Measurements from ENCODE around the gene FIG4.
"Not testable (repeated sequence)": the region's sequence is repeated elsewhere in the genome, so short reads cannot be mapped to it uniquely, and the experiment has no call there.

Gene FIG4

GRCh38 chr6:109854541-109855308 is 163.6 kb downstream of the FIG4 start:
- H3K36me3 ChIP-seq (replicated peaks in 1 of 2; ENCODE audit: control insufficient read depth in 2 of 2, insufficient read depth in 2 of 2, low read length in 2 of 2): no peaks in the 10 kb centered on the region
- H2BK15ac ChIP-seq (ENCODE audit: low read length): no peak overlapping the region
- peaks cover 0 to 10% (median 0%) of the 10 kb centered on the region in 3 experiments for H3K27me3 ChIP-seq (ENCODE audit: control insufficient read depth in 3 of 3, insufficient read depth in 3 of 3, low read depth in 1 of 3, low read length in 3 of 3)
- no peak overlapping the region for H3K27ac ChIP-seq (replicated peaks; ENCODE audit: low read length)
- no peak overlapping the region for H2AFZ ChIP-seq (ENCODE audit: low read length)
- no CpG with 5 or more reads among the region's 8 CpGs for WGBS, 2 donors (ENCODE audit: extremely low coverage in 2 of 2, insufficient read length in 2 of 2, insufficient replicate concordance in 1 of 2)
- no peak overlapping the region for H2BK12ac ChIP-seq (ENCODE audit: low read length)
- no peak overlapping the region for H4K8ac ChIP-seq (ENCODE audit: low read depth, low read length)
- H2BK120ac ChIP-seq (ENCODE audit: low read depth, low read length): no peak overlapping the region
- H3K23ac ChIP-seq (ENCODE audit: low read depth, low read length, poor library complexity): no peak overlapping the region
- H2BK5ac ChIP-seq (ENCODE audit: low read length): no peak overlapping the region
- no peak for DNase-seq (ENCODE audit: low spot score)
- no peak overlapping the region for H3K4ac ChIP-seq (ENCODE audit: low read length)
- no peak overlapping the region for H3K4me3 ChIP-seq (ENCODE audit: low read length in 2 of 2)
- H4K91ac ChIP-seq (ENCODE audit: low read depth, low read length, poor library complexity): no peak overlapping the region
- no peaks in the 10 kb centered on the region for H3K9me3 ChIP-seq (replicated peaks in 1 of 2; ENCODE audit: control insufficient read depth in 2 of 2, insufficient read depth in 1 of 2, low read depth in 1 of 2, low read length in 2 of 2)
- no peak overlapping the region for H3K9ac ChIP-seq (ENCODE audit: low read depth, low read length, poor library complexity)
- no peaks in the 10 kb centered on the region for H3K4me1 ChIP-seq (ENCODE audit: control insufficient read depth in 2 of 2, insufficient read depth in 1 of 2, low read depth in 1 of 2, low read length in 2 of 2)
- no peak overlapping the region for H2AK5ac ChIP-seq (ENCODE audit: low read depth, low read length)
- no peaks in the 10 kb centered on the region for H3K79me1 ChIP-seq (ENCODE audit: low read depth, low read length)
- H3K4me2 ChIP-seq (ENCODE audit: insufficient read depth, low read length, poor library complexity, severe bottlenecking): no peak overlapping the region
- no peak overlapping the region for H3K18ac ChIP-seq (ENCODE audit: low read length)
- H3K14ac ChIP-seq (ENCODE audit: low read length): no peak overlapping the region

- not testable (repeated sequence) for H4K8ac ChIP-seq (ENCODE audit: low read depth, low read length); H3K36me3 ChIP-seq (replicated peaks in 1 of 2; ENCODE audit: control insufficient read depth in 2 of 2, insufficient read depth in 2 of 2, low read length in 2 of 2); H3K27ac ChIP-seq (replicated peaks; ENCODE audit: low read length); H3K14ac ChIP-seq (ENCODE audit: low read length); H3K4me3 ChIP-seq (ENCODE audit: low read length in 2 of 2); H2BK120ac ChIP-seq (ENCODE audit: low read depth, low read length); H3K4me2 ChIP-seq (ENCODE audit: insufficient read depth, low read length, poor library complexity, severe bottlenecking); H2BK12ac ChIP-seq (ENCODE audit: low read length); H3K9me3 ChIP-seq (replicated peaks in 1 of 2; ENCODE audit: control insufficient read depth in 2 of 2, insufficient read depth in 1 of 2, low read depth in 1 of 2, low read length in 2 of 2); H3K79me1 ChIP-seq (ENCODE audit: low read depth, low read length); H3K27me3 ChIP-seq (ENCODE audit: control insufficient read depth in 3 of 3, insufficient read depth in 3 of 3, low read depth in 1 of 3, low read length in 3 of 3); H3K4me1 ChIP-seq (ENCODE audit: control insufficient read depth in 2 of 2, insufficient read depth in 1 of 2, low read depth in 1 of 2, low read length in 2 of 2); DNase-seq (ENCODE audit: low spot score); H2AK5ac ChIP-seq (ENCODE audit: low read depth, low read length); H2AFZ ChIP-seq (ENCODE audit: low read length); H3K9ac ChIP-seq (ENCODE audit: low read depth, low read length, poor library complexity); H3K18ac ChIP-seq (ENCODE audit: low read length); H4K91ac ChIP-seq (ENCODE audit: low read depth, low read length, poor library complexity); H2BK5ac ChIP-seq (ENCODE audit: low read length); H3K4ac ChIP-seq (ENCODE audit: low read length); H3K23ac ChIP-seq (ENCODE audit: low read depth, low read length, poor library complexity); H2BK15ac ChIP-seq (ENCODE audit: low read length)
- WGBS, 2 donors (ENCODE audit: extremely low coverage in 2 of 2, insufficient read length in 2 of 2, insufficient replicate concordance in 1 of 2): no CpG with 5 or more reads among the region's 9 CpGs
These were observed 164.5 kb downstream of the FIG4 start for GRCh38 chr6:109855476-109856040.

- H2BK120ac ChIP-seq (ENCODE audit: low read depth, low read length): no peak overlapping the region
- no peak overlapping the region for H2BK12ac ChIP-seq (ENCODE audit: low read length)
- H3K9ac ChIP-seq (ENCODE audit: low read depth, low read length, poor library complexity): no peak overlapping the region
- no peak overlapping the region for H3K4me2 ChIP-seq (ENCODE audit: insufficient read depth, low read length, poor library complexity, severe bottlenecking)
- no peak for DNase-seq (ENCODE audit: low spot score)
- no peak overlapping the region for H2BK5ac ChIP-seq (ENCODE audit: low read length)
- H3K4me3 ChIP-seq (ENCODE audit: low read length in 2 of 2): no peak overlapping the region
- no peak overlapping the region for H3K4ac ChIP-seq (ENCODE audit: low read length)
- H3K27me3 ChIP-seq (ENCODE audit: control insufficient read depth in 3 of 3, insufficient read depth in 3 of 3, low read depth in 1 of 3, low read length in 3 of 3): no peaks in the 10 kb centered on the region
- no peak overlapping the region for H3K18ac ChIP-seq (ENCODE audit: low read length)
- no peak overlapping the region for H2AFZ ChIP-seq (ENCODE audit: low read length)
- no peaks in the 10 kb centered on the region for H3K4me1 ChIP-seq (ENCODE audit: control insufficient read depth in 2 of 2, insufficient read depth in 1 of 2, low read depth in 1 of 2, low read length in 2 of 2)
- no peak overlapping the region for H3K23ac ChIP-seq (ENCODE audit: low read depth, low read length, poor library complexity)
- no peak overlapping the region for H4K8ac ChIP-seq (ENCODE audit: low read depth, low read length)
- no peak overlapping the region for H2AK5ac ChIP-seq (ENCODE audit: low read depth, low read length)
- no peak overlapping the region for H3K14ac ChIP-seq (ENCODE audit: low read length)
- H3K27ac ChIP-seq (replicated peaks; ENCODE audit: low read length): no peak overlapping the region
- no peak overlapping the region for H2BK15ac ChIP-seq (ENCODE audit: low read length)
- H4K91ac ChIP-seq (ENCODE audit: low read depth, low read length, poor library complexity): no peak overlapping the region
- no peaks in the 10 kb centered on the region for H3K79me1 ChIP-seq (ENCODE audit: low read depth, low read length)
- H3K9me3 ChIP-seq (replicated peaks in 1 of 2; ENCODE audit: control insufficient read depth in 2 of 2, insufficient read depth in 1 of 2, low read depth in 1 of 2, low read length in 2 of 2): no peaks in the 10 kb centered on the region
- H3K36me3 ChIP-seq (replicated peaks in 1 of 2; ENCODE audit: control insufficient read depth in 2 of 2, insufficient read depth in 2 of 2, low read length in 2 of 2): no peaks in the 10 kb centered on the region
These were observed 170.8 kb downstream of the FIG4 start for GRCh38 chr6:109861946-109862345.

GRCh38 chr6:109864050-109864449 is 173.0 kb downstream of the FIG4 start:
- Histone ChIP-seq H2BK12ac (ENCODE audit: low read length) (no peak overlapping the region), H2BK120ac (ENCODE audit: low read depth, low read length) (no peak overlapping the region)
- WGBS, 2 donors (ENCODE audit: extremely low coverage in 2 of 2, insufficient read length in 2 of 2, insufficient replicate concordance in 1 of 2): no CpG with 5 or more reads among the region's 2 CpGs

More at GRCh38 chr6:109864050-109864449, 173.0 kb downstream of the FIG4 start:
- H3K4me2 ChIP-seq (ENCODE audit: insufficient read depth, low read length, poor library complexity, severe bottlenecking): no peak overlapping the region
- H3K4me1 ChIP-seq (ENCODE audit: control insufficient read depth in 2 of 2, insufficient read depth in 1 of 2, low read depth in 1 of 2, low read length in 2 of 2): no peaks in the 10 kb centered on the region
- no peaks in the 10 kb centered on the region for H3K79me1 ChIP-seq (ENCODE audit: low read depth, low read length)
- no peak overlapping the region for H2BK5ac ChIP-seq (ENCODE audit: low read length)
- no peak overlapping the region for H4K91ac ChIP-seq (ENCODE audit: low read depth, low read length, poor library complexity)
- no peak overlapping the region for H3K9ac ChIP-seq (ENCODE audit: low read depth, low read length, poor library complexity)
- no peak overlapping the region for H2BK15ac ChIP-seq (ENCODE audit: low read length)
- H3K14ac ChIP-seq (ENCODE audit: low read length): no peak overlapping the region
- H3K18ac ChIP-seq (ENCODE audit: low read length): no peak overlapping the region
- H3K4me3 ChIP-seq (ENCODE audit: low read length in 2 of 2): no peak overlapping the region
- H3K27ac ChIP-seq (replicated peaks; ENCODE audit: low read length): no peak overlapping the region
- no peak overlapping the region for H3K23ac ChIP-seq (ENCODE audit: low read depth, low read length, poor library complexity)
- no peak overlapping the region for H2AK5ac ChIP-seq (ENCODE audit: low read depth, low read length)
- H3K9me3 ChIP-seq (replicated peaks in 1 of 2; ENCODE audit: control insufficient read depth in 2 of 2, insufficient read depth in 1 of 2, low read depth in 1 of 2, low read length in 2 of 2): no peaks in the 10 kb centered on the region
- H3K36me3 ChIP-seq (replicated peaks in 1 of 2; ENCODE audit: control insufficient read depth in 2 of 2, insufficient read depth in 2 of 2, low read length in 2 of 2): no peaks in the 10 kb centered on the region
- no peaks in the 10 kb centered on the region for H3K27me3 ChIP-seq (ENCODE audit: control insufficient read depth in 3 of 3, insufficient read depth in 3 of 3, low read depth in 1 of 3, low read length in 3 of 3)
- H2AFZ ChIP-seq (ENCODE audit: low read length): no peak overlapping the region
- no peak for DNase-seq (ENCODE audit: low spot score)
- H4K8ac ChIP-seq (ENCODE audit: low read depth, low read length): no peak overlapping the region
- no peak overlapping the region for H3K4ac ChIP-seq (ENCODE audit: low read length)
